Measurements from ENCODE around the gene ADD3. TPM values are rescaled to one million over a fixed set of nuclear protein-coding genes. Genes with fewer than 3 reads are reported as not detected.

The ADD3 gene
- total and polyA plus RNA-seq, 10 of the 15 experiments (the other 5 are each of a cell fraction or from before 2014, with no cell fraction given), result 27.3 to 129 (median 67.8) TPM

- CTCF ChIA-PET, result interaction anchor here (0.6 to 7.6 kb wide), 30 partner anchors 9 to 305 kb away, joined by 3 to 97 read pairs (median 6); partner anchors contain the start of gene ADD3
- Histone ChIP-seq H3K27me3 (replicated peaks in 1 of 2; ENCODE audit: control insufficient read depth in 2 of 2, insufficient read depth in 2 of 2, low read length in 1 of 2) (peaks cover 0 to 2% of the 10 kb centered on the region in 2 experiments; a peak in 1 of 4 replicates), H3K79me2 (ENCODE audit: control insufficient read depth, insufficient read depth, low read length) (no peaks in the 10 kb centered on the region), H3K4me3 (no peak overlapping the region), H3K4me1 (ENCODE audit: control insufficient read depth, insufficient read depth, low read length) (no peaks in the 10 kb centered on the region), H2AFZ (ENCODE audit: control insufficient read depth, low read depth, low read length) (no peak overlapping the region), H3K9me3 (replicated peaks; ENCODE audit: control insufficient read depth, insufficient read depth, low read length) (no peaks in the 10 kb centered on the region), H3K36me3 (ENCODE audit: control insufficient read depth in 2 of 2, insufficient read depth in 2 of 2, low read length in 1 of 2) (no peaks in the 10 kb centered on the region), H3K9ac (ENCODE audit: control insufficient read depth, insufficient read depth, low read length) (no peak overlapping the region), H3K4me2 (ENCODE audit: control insufficient read depth, insufficient read depth) (no peak overlapping the region), H4K20me1 (ENCODE audit: control insufficient read depth, insufficient read depth) (no peaks in the 10 kb centered on the region), H3K27ac (ENCODE audit: control insufficient read depth, insufficient read depth) (no peak overlapping the region)
- intact Hi-C loops (cut with micrococcal nuclease; ENCODE audit: unreplicated experiment) (loop anchor here (1.0 to 5.0 kb wide), 4 partner anchors 34 to 158 kb away; no protein-coding TSS in a partner anchor), in situ Hi-C loops (cut with MboI) (no loop called here)
- RAD21 ChIA-PET (ENCODE audit: unreplicated experiment), result interaction anchor here (0.8 to 4.9 kb wide), 22 partner anchors 10 to 302 kb away, joined by 3 to 48 read pairs (median 4); no protein-coding TSS in a partner anchor
- 49% methylated on average over 6 of the region's 6 CpGs for WGBS (ENCODE audit: insufficient coverage, insufficient replicate concordance, low lambda C conversion rate, missing lambda C conversion rate)
- POLR2A ChIA-PET, result no interaction called here
- peak; percentile 77 for ATAC-seq
- FAIRE-seq, result peak; percentile 84
- DNase-seq (ENCODE audit: low read depth, low spot score), result no peak
- SMC1A ChIA-PET (ENCODE audit: uncharacterized antibody, unreplicated experiment), result interaction anchor here (0.7 to 7.8 kb wide), 31 partner anchors 10 to 301 kb away, joined by 3 to 47 read pairs (median 5); no protein-coding TSS in a partner anchor
- BruUV-seq (replicated peaks), result no TSS peak
- TF ChIP-seq SMC3 (IDR thresholded peaks at IDR 0.05; ENCODE audit: borderline replicate concordance, low read length) (peak; percentile 83), YY1 (IDR thresholded peaks at IDR 0.05; ENCODE audit: low read depth, low read length) (0 out of 2 replicates have a peak, but pooled peaks have one; percentile 13), ZBTB11 (CRISPR knock-in tag; IDR thresholded peaks at IDR 0.05) (no peak), ZNF687 (IDR thresholded peaks at IDR 0.05) (no peak), STAT1 (conservative IDR thresholded peaks at IDR 0.05) (no peak), IRF4 (IDR thresholded peaks at IDR 0.05; ENCODE audit: low read depth, low read length) (no peak), CTCF (IDR thresholded peaks at IDR 0.05 in 2 of 3, conservative IDR thresholded peaks at IDR 0.05 in 1 of 3; ENCODE audit: control insufficient read depth in 2 of 3, extremely low read depth in 1 of 3, insufficient read depth in 1 of 3, low read depth in 3 of 3, low read length in 3 of 3) (peak; percentile 74 to 86 (median 81)), ZBED1 (IDR thresholded peaks at IDR 0.05; ENCODE audit: borderline replicate concordance) (no peak), SRF (IDR thresholded peaks at IDR 0.05; ENCODE audit: low read depth in 2 of 2, low read length in 2 of 2) (no peak), RB1 (IDR thresholded peaks at IDR 0.05; ENCODE audit: borderline replicate concordance) (no peak), SIN3A (IDR thresholded peaks at IDR 0.05; ENCODE audit: low read depth, low read length) (no peak), NBN (IDR thresholded peaks at IDR 0.05) (no peak), CHD1 (IDR thresholded peaks at IDR 0.05; ENCODE audit: low read depth, low read length) (no peak), RELA (IDR thresholded peaks at IDR 0.05; ENCODE audit: borderline replicate concordance, partially characterized antibody) (no peak)
These were observed 29.3 kb upstream of the ADD3 start for GRCh38 chr10:109978481-109978880.

All from GM12878 (cell line).